Measurements from ENCODE around the gene NRXN3. TPM values are rescaled to one million over a fixed set of nuclear protein-coding genes. Genes with fewer than 3 reads are reported as not detected.

The NRXN3 gene
- total RNA-seq, 1 experiment from 2014 or later = not detected

- BruUV-seq (replicated peaks) = no TSS peak
- no peak for DNase-seq (ENCODE audit: low read depth, low spot score)
- POLR2A ChIA-PET = no interaction called here
Observed at GRCh38 chr14:78181270-78181669, 11.1 kb downstream of the NRXN3 start.

GRCh38 chr14:78182722-78183121, 12.5 kb downstream of the NRXN3 start:
- H3K9me3 ChIP-seq (ENCODE audit: control insufficient read depth, insufficient read depth, low read depth, low read length) = no peaks in the 10 kb centered on the region
- DNase-seq (ENCODE audit: low read depth, low spot score) (no peak), ATAC-seq (no peak)
- no peaks in the 10 kb centered on the region for H3K27me3 ChIP-seq (ENCODE audit: control insufficient read depth, insufficient read depth, low read length)
- H3K4me3 ChIP-seq (ENCODE audit: low read depth in 2 of 2, low read length in 2 of 2) = no peak overlapping the region
- H3K36me3 ChIP-seq (ENCODE audit: control insufficient read depth, insufficient read depth, low read length) = no peaks in the 10 kb centered on the region
- ChIA-PET POLR2A (no interaction called here), CTCF (no interaction called here)
- in situ Hi-C loops (cut with HindIII; ENCODE audit: low pct_unique_long_range_greater_than_20kb, low sequenced_read_pairs) (no loop called here), intact Hi-C loops (cut with micrococcal nuclease; ENCODE audit: unreplicated experiment) (no loop called here)
- no peak overlapping the region for H3K27ac ChIP-seq (ENCODE audit: low read length)
- TF ChIP-seq SIN3A (IDR thresholded peaks at IDR 0.05; ENCODE audit: borderline replicate concordance, insufficient read depth, low read depth, low read length) = no peak
- no peak for TF ChIP-seq REST (IDR thresholded peaks at IDR 0.05; ENCODE audit: insufficient read depth in 1 of 2, low read depth in 2 of 2, low read length in 1 of 2)
- TF ChIP-seq, protein P1, sequence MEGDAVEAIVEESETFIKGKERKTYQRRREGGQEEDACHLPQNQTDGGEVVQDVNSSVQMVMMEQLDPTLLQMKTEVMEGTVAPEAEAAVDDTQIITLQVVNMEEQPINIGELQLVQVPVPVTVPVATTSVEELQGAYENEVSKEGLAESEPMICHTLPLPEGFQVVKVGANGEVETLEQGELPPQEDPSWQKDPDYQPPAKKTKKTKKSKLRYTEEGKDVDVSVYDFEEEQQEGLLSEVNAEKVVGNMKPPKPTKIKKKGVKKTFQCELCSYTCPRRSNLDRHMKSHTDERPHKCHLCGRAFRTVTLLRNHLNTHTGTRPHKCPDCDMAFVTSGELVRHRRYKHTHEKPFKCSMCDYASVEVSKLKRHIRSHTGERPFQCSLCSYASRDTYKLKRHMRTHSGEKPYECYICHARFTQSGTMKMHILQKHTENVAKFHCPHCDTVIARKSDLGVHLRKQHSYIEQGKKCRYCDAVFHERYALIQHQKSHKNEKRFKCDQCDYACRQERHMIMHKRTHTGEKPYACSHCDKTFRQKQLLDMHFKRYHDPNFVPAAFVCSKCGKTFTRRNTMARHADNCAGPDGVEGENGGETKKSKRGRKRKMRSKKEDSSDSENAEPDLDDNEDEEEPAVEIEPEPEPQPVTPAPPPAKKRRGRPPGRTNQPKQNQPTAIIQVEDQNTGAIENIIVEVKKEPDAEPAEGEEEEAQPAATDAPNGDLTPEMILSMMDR (IDR thresholded peaks at IDR 0.05) = no peak
- TF ChIP-seq POLR2AphosphoS5 (IDR thresholded peaks at IDR 0.05; ENCODE audit: low read depth, low read length) = no peak
- no peak for TF ChIP-seq TCF7L2 (IDR thresholded peaks at IDR 0.05; ENCODE audit: low read depth, low read length)
- BruUV-seq (replicated peaks) = no TSS peak
- no peaks in the 10 kb centered on the region for H3K4me1 ChIP-seq (ENCODE audit: control insufficient read depth, insufficient read depth, low read length)

More at GRCh38 chr14:78181270-78181669, 11.1 kb downstream of the NRXN3 start:
- no peak for TF ChIP-seq POLR2AphosphoS5 (IDR thresholded peaks at IDR 0.05; ENCODE audit: low read depth, low read length)
- TF ChIP-seq, protein P1 (IDR thresholded peaks at IDR 0.05) = no peak
- TF ChIP-seq SIN3A (IDR thresholded peaks at IDR 0.05; ENCODE audit: borderline replicate concordance, insufficient read depth, low read depth, low read length) = no peak
- no peak for TF ChIP-seq TCF7L2 (IDR thresholded peaks at IDR 0.05; ENCODE audit: low read depth, low read length)
- no peak for TF ChIP-seq REST (IDR thresholded peaks at IDR 0.05; ENCODE audit: insufficient read depth in 1 of 2, low read depth in 2 of 2, low read length in 1 of 2)
- intact Hi-C loops (cut with micrococcal nuclease; ENCODE audit: unreplicated experiment) (no loop called here), in situ Hi-C loops (cut with HindIII; ENCODE audit: low pct_unique_long_range_greater_than_20kb, low sequenced_read_pairs) (no loop called here)
- CTCF ChIA-PET = no interaction called here
- no peaks in the 10 kb centered on the region for H3K36me3 ChIP-seq (ENCODE audit: control insufficient read depth, insufficient read depth, low read length)
- no peaks in the 10 kb centered on the region for H3K9me3 ChIP-seq (ENCODE audit: control insufficient read depth, insufficient read depth, low read depth, low read length)
- H3K4me1 ChIP-seq (ENCODE audit: control insufficient read depth, insufficient read depth, low read length) = no peaks in the 10 kb centered on the region
- H3K27ac ChIP-seq (ENCODE audit: low read length) = no peak overlapping the region
- no peaks in the 10 kb centered on the region for H3K27me3 ChIP-seq (ENCODE audit: control insufficient read depth, insufficient read depth, low read length)
- ATAC-seq = no peak
- no peak overlapping the region for H3K4me3 ChIP-seq (ENCODE audit: low read depth in 2 of 2, low read length in 2 of 2)

Data from Panc1 (cell line).